NB4 (cell line): ENCODE results near the gene CCL18.

Experiments
- MYC ChIP-seq: IDR thresholded peaks from 2 replicates; pipeline ENCODE4 v1.6.1; 2011; ENCODE audit warnings: low read depth, low read length
- POLR2A ChIP-seq: IDR thresholded peaks from 2 replicates; pipeline ENCODE4 v1.6.1; 2011; ENCODE audit warnings: mild to moderate bottlenecking; ENCODE audit not compliant: insufficient read length; ENCODE audit errors: extremely low read depth
- TF ChIP-seq, protein P1 (sequence below): IDR thresholded peaks from one replicate; pipeline ENCODE4 v1.5.1; 2012; ENCODE audit warnings: low read depth, low read length

DNA sequence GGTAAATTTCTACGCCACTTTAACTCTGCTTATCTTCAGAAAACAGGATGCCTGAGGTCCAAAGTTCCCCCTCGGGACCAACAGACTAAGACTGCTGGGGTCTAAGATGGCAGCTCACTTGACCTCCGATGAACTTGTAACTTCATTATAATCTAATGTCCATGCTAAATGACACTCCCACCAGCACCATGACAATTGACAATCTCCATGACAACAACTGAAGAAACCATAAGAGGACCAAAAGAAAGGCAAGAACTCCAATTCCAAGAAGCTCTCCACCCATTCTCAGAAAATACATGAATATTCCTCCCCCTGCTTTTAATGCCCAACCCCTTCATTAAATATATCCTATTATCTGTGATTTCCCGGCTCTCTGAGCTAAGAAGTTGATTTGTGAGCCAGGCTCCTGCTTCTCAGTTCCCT, 47.0 kb downstream of the CCL18 start:
- TF ChIP-seq, protein P1, sequence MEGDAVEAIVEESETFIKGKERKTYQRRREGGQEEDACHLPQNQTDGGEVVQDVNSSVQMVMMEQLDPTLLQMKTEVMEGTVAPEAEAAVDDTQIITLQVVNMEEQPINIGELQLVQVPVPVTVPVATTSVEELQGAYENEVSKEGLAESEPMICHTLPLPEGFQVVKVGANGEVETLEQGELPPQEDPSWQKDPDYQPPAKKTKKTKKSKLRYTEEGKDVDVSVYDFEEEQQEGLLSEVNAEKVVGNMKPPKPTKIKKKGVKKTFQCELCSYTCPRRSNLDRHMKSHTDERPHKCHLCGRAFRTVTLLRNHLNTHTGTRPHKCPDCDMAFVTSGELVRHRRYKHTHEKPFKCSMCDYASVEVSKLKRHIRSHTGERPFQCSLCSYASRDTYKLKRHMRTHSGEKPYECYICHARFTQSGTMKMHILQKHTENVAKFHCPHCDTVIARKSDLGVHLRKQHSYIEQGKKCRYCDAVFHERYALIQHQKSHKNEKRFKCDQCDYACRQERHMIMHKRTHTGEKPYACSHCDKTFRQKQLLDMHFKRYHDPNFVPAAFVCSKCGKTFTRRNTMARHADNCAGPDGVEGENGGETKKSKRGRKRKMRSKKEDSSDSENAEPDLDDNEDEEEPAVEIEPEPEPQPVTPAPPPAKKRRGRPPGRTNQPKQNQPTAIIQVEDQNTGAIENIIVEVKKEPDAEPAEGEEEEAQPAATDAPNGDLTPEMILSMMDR, result no peak
- TF ChIP-seq POLR2A, result no peak
- no peak for TF ChIP-seq MYC
